HCT116 (cell line): Measurements from ENCODE around the gene TMPRSS13. TPM values are rescaled to one million over a fixed set of nuclear protein-coding genes. Genes with fewer than 3 reads are reported as not detected.

Source experiments
- ATAC-seq: fragments of 200-7000 bp; cut with Tn5 transposase; 2 replicates; pipeline ENCODE4 v1.9.1; 2020; ENCODE audit warnings: mild to moderate bottlenecking, moderate library complexity
- BruUV-seq: library from RNA; stranded (reverse); fragments of 400-500 nt; replicated peaks from 2 replicates; lab custom pipeline; 2021; lab: Mats Ljungman, UMichigan
- CTCF ChIA-PET: fragments of 300-600 bp; sonication (Branson Sonifier 250); formaldehyde crosslinking; loops from one replicate; lab custom pipeline; 2021; ENCODE audit warnings: antibody characterized with exemption; lab: Charles Lee
- POLR2A ChIA-PET: fragments of 300-600, 350-600 bp; sonication (Branson Sonifier 250); formaldehyde crosslinking; loops from one replicate; lab custom pipeline; 2021; ENCODE audit warnings: antibody characterized with exemption; lab: Charles Lee
- RAD21 ChIA-PET, 2 experiments: fragments of 300-600 bp; sonication (Branson Sonifier 250); formaldehyde crosslinking; loops; one replicate each; lab custom pipeline; 2023; ENCODE audit warnings: low total read pairs in 2 of 2; ENCODE audit not compliant: uncharacterized antibody in 2 of 2, unreplicated experiment in 2 of 2, low non-redundant PET in 1 of 2; lab: Charles Lee
- DNase-seq: peaks from one replicate; pipeline ENCODE4 v3.0.0-alpha.2; 2010; ENCODE audit warnings: low read depth, low spot score
- H2AFZ ChIP-seq: fragments of 200-600 bp; shearing (Covaris generic), sonication (generic); 2 replicates; pipeline ENCODE4 v1.6.1; 2017; ENCODE audit warnings: low read depth, mixed run types, mixed read lengths, antibody characterized with exemption, low read length; ENCODE audit not compliant: poor library complexity, severe bottlenecking
- H3K27ac ChIP-seq: 2 replicates; pipeline ENCODE4 v1.5.1; 2012; ENCODE audit warnings: low read depth, low read length
- H3K27me3 ChIP-seq: fragments of 200-600 bp; sonication (generic); 2 replicates; pipeline ENCODE4 v1.6.1; 2016; ENCODE audit warnings: mixed run types, low read length, mixed read lengths; ENCODE audit not compliant: insufficient read depth
- H3K36me3 ChIP-seq, 2 experiments: fragments of 200-500 bp in 1 of 2; fragments of 200-600 bp in 1 of 2; sonication (Bioruptor generic) in 1 of 2; sonication (generic) in 1 of 2; 2 replicates each; pipeline versions ENCODE4 v1.5.1 to v1.6.1; 2014 to 2016; ENCODE audit warnings: low read length in 2 of 2, inconsistent platforms in 1 of 2, mixed read lengths in 1 of 2, mixed run types in 1 of 2; ENCODE audit not compliant: insufficient read depth in 2 of 2, control insufficient read depth in 1 of 2
- H3K4me1 ChIP-seq, 2 experiments: fragments of 200-600 bp in 1 of 2; sonication (generic) in 1 of 2; 2 replicates each; pipeline versions ENCODE4 v1.5.1 to v1.6.1; 2012 to 2017; ENCODE audit warnings: low read length in 2 of 2, inconsistent platforms in 1 of 2, mild to moderate bottlenecking in 1 of 2, mixed read lengths in 1 of 2, mixed run types in 1 of 2, moderate library complexity in 1 of 2; ENCODE audit not compliant: insufficient read depth in 2 of 2, control insufficient read depth in 1 of 2
- H3K4me2 ChIP-seq: fragments of 200-600 bp; sonication (generic); 2 replicates; pipeline ENCODE4 v1.6.1; 2017; ENCODE audit warnings: mixed run types, low read length, mixed read lengths
- H3K4me3 ChIP-seq, 2 experiments: fragments of 200-600 bp in 1 of 2; sonication (generic) in 1 of 2; replicated peaks in 1 of 2; 2 replicates each; pipeline ENCODE4 v1.5.1; 2011 to 2016; ENCODE audit warnings: low read length in 2 of 2, control low read depth in 1 of 2, low read depth in 1 of 2, mild to moderate bottlenecking in 1 of 2, mixed read lengths in 1 of 2, mixed run types in 1 of 2
- H3K79me2 ChIP-seq: fragments of 200-600 bp; sonication (generic); 2 replicates; pipeline ENCODE4 v1.6.1; 2017; ENCODE audit warnings: mild to moderate bottlenecking, mixed run types, low read length, moderate library complexity, mixed read lengths; ENCODE audit not compliant: insufficient read depth
- H3K9ac ChIP-seq: fragments of 200-600 bp; sonication (generic); 2 replicates; pipeline ENCODE4 v1.6.1; 2016; ENCODE audit warnings: low read length, mixed read lengths
- H3K9me2 ChIP-seq: fragments of 200-600 bp; sonication (generic), shearing (Covaris generic); 2 replicates; pipeline ENCODE4 v1.6.1; 2017; ENCODE audit warnings: mixed run types, mild to moderate bottlenecking, moderate library complexity; ENCODE audit not compliant: insufficient read depth
- H3K9me3 ChIP-seq, 2 experiments: fragments of 200-500 bp in 1 of 2; fragments of 200-600 bp in 1 of 2; sonication (Bioruptor generic) in 1 of 2; sonication (generic) in 1 of 2; 2 replicates each; pipeline ENCODE4 v1.6.1; 2014 to 2017; ENCODE audit warnings: low read length in 2 of 2, mixed read lengths in 2 of 2, inconsistent platforms in 1 of 2, low read depth in 1 of 2, mild to moderate bottlenecking in 1 of 2, mixed run types in 1 of 2, moderate library complexity in 1 of 2; ENCODE audit not compliant: control insufficient read depth in 1 of 2, insufficient read depth in 1 of 2
- H4K20me1 ChIP-seq: fragments of 200-600 bp; sonication (generic), shearing (Covaris generic); 2 replicates; pipeline ENCODE4 v1.6.1; 2017; ENCODE audit warnings: mixed run types, mild to moderate bottlenecking, moderate library complexity; ENCODE audit not compliant: insufficient read depth
- CBX3 ChIP-seq: IDR thresholded peaks from 2 replicates; pipeline ENCODE4 v1.6.1; 2012; ENCODE audit warnings: low read depth
- CEBPB ChIP-seq: IDR thresholded peaks from 2 replicates; pipeline ENCODE4 v1.6.1; 2012; ENCODE audit warnings: low read depth
- EZH2 ChIP-seq: fragments of 200-600 bp; sonication (generic); IDR thresholded peaks from 2 replicates; pipeline ENCODE4 v1.6.1; 2017; ENCODE audit warnings: antibody characterized with exemption, mixed run types
- FOSL1 ChIP-seq: IDR thresholded peaks from 2 replicates; pipeline ENCODE4 v1.6.1; 2012; ENCODE audit warnings: low read depth
- JUND ChIP-seq: IDR thresholded peaks from 2 replicates; pipeline ENCODE4 v1.6.1; 2012
- RAD21 ChIP-seq: IDR thresholded peaks from 2 replicates; pipeline ENCODE4 v1.6.1; 2012; ENCODE audit warnings: low read depth, mild to moderate bottlenecking
- REST ChIP-seq: IDR thresholded peaks from 2 replicates; pipeline ENCODE4 v1.6.1; 2012; ENCODE audit warnings: low read depth
- SIN3A ChIP-seq: IDR thresholded peaks from 2 replicates; pipeline ENCODE4 v1.6.1; 2012; ENCODE audit warnings: low read depth
- SP1 ChIP-seq: IDR thresholded peaks from 2 replicates; pipeline ENCODE4 v1.6.1; 2012; ENCODE audit warnings: low read depth
- SRF ChIP-seq: IDR thresholded peaks from 2 replicates; pipeline ENCODE4 v1.6.1; 2012; ENCODE audit warnings: low read depth
- TCF7L2 ChIP-seq: IDR thresholded peaks from 2 replicates; pipeline ENCODE4 v1.7.0; 2011; ENCODE audit warnings: borderline replicate concordance, inconsistent platforms; ENCODE audit not compliant: insufficient read depth, insufficient read length; ENCODE audit errors: extremely low read depth
- ZBTB33 ChIP-seq: IDR thresholded peaks from 2 replicates; pipeline ENCODE4 v1.6.1; 2011; ENCODE audit warnings: mild to moderate bottlenecking, low read length, moderate library complexity; ENCODE audit not compliant: insufficient replicate concordance; ENCODE audit errors: extremely low read depth
- ZNF274 ChIP-seq: fragments of 200-500 bp; sonication (Bioruptor generic); IDR thresholded peaks from 2 replicates; pipeline ENCODE4 v1.6.1; 2014; ENCODE audit warnings: mild to moderate bottlenecking, low read depth, low read length, inconsistent platforms
- intact Hi-C: fragments of 100-400 bp; cut with micrococcal nuclease; formaldehyde crosslinking; loops from 2 replicates; pipeline ENCODE4 v1.10.0; 2022
- total RNA-seq: library from RNA; stranded (reverse); gene quantifications from one replicate; pipeline ENCODE4 v1.2.1, GENCODE V29; 2021; ENCODE audit not compliant: unreplicated experiment

TMPRSS13 gene
- total RNA-seq, 1 experiment from 2014 or later, result 0.52 TPM

- no peak for TF ChIP-seq SIN3A
- no peak for TF ChIP-seq CBX3
- TF ChIP-seq, all 23 proteins: peak for 0
- Histone ChIP-seq H3K9me3 (no peaks in the 10 kb centered on the region), H3K4me2 (no peak overlapping the region), H3K36me3 (no peaks in the 10 kb centered on the region), H3K4me1 (peaks cover 10 to 12% of the 10 kb centered on the region in 2 experiments; a peak in 3 of 4 replicates), H2AFZ (no peak overlapping the region), H3K4me3 (no peak overlapping the region), H3K9me2 (no peaks in the 10 kb centered on the region), H4K20me1 (no peaks in the 10 kb centered on the region), H3K9ac (no peak overlapping the region), H3K27ac (no peak overlapping the region), H3K27me3 (no peaks in the 10 kb centered on the region), H3K79me2 (no peaks in the 10 kb centered on the region)
- no peak for ATAC-seq
- intact Hi-C loops, result no loop called here
- ChIA-PET POLR2A (no interaction called here), CTCF (interaction anchor here (1.0 kb wide), 1 partner anchor 115 kb away, joined by 3 read pairs; no protein-coding TSS in a partner anchor), RAD21 (no interaction called here)
- no TSS peak for BruUV-seq
- no peak for DNase-seq
These were observed 4.7 kb upstream of the TMPRSS13 start for GRCh38 chr11:117933930-117934329.

GRCh38 chr11:117933475-117933874 is 4.3 kb upstream of the TMPRSS13 start:
- Histone ChIP-seq H3K9ac (no peak overlapping the region), H3K4me2 (no peak overlapping the region), H3K4me3 (no peak overlapping the region), H3K9me2 (no peaks in the 10 kb centered on the region), H4K20me1 (no peaks in the 10 kb centered on the region), H3K9me3 (no peaks in the 10 kb centered on the region), H3K27ac (no peak overlapping the region), H3K79me2 (no peaks in the 10 kb centered on the region), H3K27me3 (no peaks in the 10 kb centered on the region), H3K36me3 (no peaks in the 10 kb centered on the region), H3K4me1 (peaks cover 14% of the 10 kb centered on the region in 2 experiments; a peak in 3 of 4 replicates), H2AFZ (no peak overlapping the region)
- ChIA-PET CTCF (interaction anchor here (2.2 kb wide), 1 partner anchor 13 kb away, joined by 7 read pairs; no protein-coding TSS in a partner anchor), RAD21 (no interaction called here), POLR2A (no interaction called here)
- no peak for TF ChIP-seq SIN3A
- TF ChIP-seq TCF7L2, result no peak
- TF ChIP-seq RAD21, result no peak
- TF ChIP-seq ZBTB33, result no peak
- no peak for TF ChIP-seq SP1
- TF ChIP-seq CBX3, result no peak
- no peak for TF ChIP-seq CEBPB
- no peak for TF ChIP-seq REST
- no peak for TF ChIP-seq FOSL1
- no peak for TF ChIP-seq ZNF274
- no peak for TF ChIP-seq SRF
- no peak for TF ChIP-seq JUND
- no peak for TF ChIP-seq EZH2
- intact Hi-C loops, result no loop called here
- no peak for ATAC-seq
- no TSS peak for BruUV-seq
- no peak for DNase-seq
